NCI-H345 (cell line): Measurements from ENCODE around the gene HPSE2.
"Not testable (repeated sequence)": the region's sequence is repeated elsewhere in the genome, so short reads cannot be mapped to it uniquely, and the experiment has no call there.

ENCODE experiments used
- DNase-seq: peaks from one replicate; lab custom pipeline; 2025; lab: John Stamatoyannopoulos, UW

Gene HPSE2

DNA sequence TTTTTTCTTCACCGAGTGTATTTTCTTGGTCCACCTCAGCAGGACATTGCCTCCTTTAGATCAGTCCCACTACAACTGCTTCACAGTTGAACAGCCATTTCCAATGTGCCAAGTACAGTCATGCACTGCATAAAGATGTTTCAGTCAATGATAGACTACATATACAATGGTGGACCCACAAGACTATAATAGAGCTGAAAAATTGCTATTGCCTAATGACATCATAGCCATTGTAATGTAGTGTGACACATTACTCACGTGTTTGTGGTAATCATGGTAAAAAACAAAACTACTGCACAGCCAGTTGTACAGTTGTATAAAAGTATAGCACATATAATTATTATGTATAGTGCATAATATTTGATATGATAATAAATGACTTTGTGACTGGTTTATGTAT, 675.1 kb downstream of the HPSE2 start:
- no peak for DNase-seq

DNA sequence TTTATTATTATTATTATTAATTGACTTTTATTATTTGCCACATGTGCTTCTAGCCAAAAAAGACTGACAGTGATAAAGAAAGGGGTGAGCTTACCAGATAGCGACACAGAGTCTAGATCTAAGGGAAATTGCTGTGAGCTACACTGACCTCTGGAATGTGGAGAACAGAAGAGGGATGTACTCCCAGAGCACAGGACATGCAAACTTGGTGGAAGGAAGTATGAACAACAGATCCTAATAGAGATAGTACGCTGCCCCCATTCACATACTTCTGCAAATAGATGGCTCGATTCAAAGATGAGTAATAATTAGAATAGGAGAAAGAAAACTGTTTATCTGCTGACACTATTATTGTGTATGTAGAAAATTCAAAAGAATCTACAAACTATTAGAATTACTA, 679.6 kb downstream of the HPSE2 start:
- no peak for DNase-seq

DNA sequence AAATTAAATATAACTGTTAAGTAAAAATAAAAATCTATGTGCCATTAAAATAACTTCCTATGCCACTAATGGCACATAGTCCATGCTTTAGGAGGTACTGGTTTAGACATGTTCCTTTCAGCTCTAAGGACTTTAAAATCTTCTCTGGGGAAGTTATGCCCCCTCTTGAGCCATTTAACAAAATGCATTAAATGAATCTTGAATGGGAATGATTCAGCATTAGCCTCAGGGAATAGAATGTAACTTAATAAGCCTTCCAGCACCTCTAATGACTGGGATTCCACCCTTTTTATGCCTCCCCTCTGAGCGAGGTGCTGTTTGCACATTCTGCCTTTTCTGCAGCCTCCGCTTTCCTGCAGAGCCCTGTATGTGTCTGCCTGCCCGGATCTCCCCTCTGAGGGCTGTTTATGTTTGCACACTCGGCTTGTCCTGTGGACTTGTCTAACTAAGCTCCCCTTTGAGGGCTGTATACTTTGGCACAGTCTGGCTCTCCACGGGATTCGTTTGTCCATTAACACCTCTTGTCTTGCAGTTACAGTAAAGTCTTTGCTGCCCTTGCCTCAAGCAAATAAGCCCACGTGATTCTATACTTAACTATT, 680.5 kb downstream of the HPSE2 start:
- peak; percentile 94 for DNase-seq

- not testable (repeated sequence) for DNase-seq
These were observed 694.1 kb downstream of the HPSE2 start for GRCh38 chr10:98541561-98541960.

- DNase-seq: no peak
These were observed 696.1 kb downstream of the HPSE2 start for GRCh38 chr10:98539578-98539977.

- no peak for DNase-seq
These were observed 697.2 kb downstream of the HPSE2 start for GRCh38 chr10:98538472-98538871.

- no peak for DNase-seq
These were observed 699.1 kb downstream of the HPSE2 start for GRCh38 chr10:98536551-98536950.

DNA sequence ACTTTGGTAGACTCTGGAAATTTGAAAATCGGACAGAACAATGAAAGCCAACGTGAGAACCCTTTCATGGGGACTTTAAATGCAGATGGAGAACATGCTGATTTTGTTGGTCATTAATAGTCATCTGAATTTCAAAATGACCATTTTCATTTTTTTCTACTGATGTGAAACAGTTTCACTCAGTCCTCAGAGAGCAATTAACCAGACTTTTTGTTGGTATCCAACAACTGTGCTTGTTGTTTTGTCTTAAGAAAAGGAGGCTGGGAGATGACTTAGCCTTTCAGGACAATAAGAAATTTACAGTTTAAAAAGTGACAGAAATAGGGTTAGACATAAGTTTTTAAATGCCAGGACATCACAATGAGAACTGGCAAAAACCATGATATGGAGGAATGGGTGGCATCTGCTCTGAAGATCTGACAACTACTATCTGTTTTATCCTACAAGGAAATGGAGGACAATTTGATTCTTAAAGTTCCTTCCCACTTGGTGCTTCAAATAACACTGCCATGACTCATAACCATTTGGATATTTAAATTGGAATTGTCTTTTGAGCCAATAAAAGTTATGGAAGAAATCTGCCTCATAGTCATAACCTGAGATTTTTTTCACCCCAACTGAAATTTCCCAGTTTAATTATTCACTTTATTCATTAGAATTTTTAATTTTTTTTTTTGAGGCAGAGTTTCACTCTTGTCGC, 701.8 kb downstream of the HPSE2 start:
- no peak for DNase-seq

DNA sequence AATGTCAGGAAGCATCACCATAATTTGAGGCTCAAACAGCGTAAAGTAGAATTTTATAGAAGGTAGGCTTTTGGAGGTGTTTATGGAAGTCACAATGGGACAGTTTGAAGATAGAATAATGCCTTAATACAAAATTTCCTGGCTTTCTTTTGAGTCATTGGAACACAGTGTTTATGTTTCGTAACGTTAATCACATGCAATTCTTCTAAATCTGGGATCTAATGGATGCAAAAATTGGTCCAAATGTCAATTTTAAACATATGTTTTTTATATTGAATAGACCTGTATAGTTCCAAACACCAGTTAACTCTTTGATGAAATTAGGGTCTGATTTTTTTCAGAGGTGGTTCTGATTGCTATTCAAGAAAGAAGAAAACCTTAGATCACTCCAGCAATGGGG, 702.4 kb downstream of the HPSE2 start:
- DNase-seq: no peak

DNA sequence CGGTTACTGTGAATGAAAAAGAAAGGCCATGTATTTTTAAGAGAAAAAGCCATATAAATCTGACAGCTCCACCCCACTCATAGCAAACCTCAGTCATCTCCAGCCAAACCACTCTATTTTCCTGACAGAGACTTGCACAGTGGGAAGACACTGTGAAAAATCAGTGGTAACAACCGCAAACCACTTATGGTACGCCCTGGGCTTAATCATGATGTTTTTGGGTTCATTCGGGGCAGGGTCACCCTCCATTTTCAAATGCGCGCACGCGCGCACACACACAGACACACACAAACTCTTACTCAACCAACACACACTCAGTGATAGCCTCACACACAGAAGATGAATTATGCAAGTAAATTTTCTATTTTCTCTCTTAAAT, 706.9 kb downstream of the HPSE2 start:
- no peak for DNase-seq

GRCh38 chr10:98528166-98528804, 707.4 kb downstream of the HPSE2 start:
- peak; percentile 46 for DNase-seq

DNA sequence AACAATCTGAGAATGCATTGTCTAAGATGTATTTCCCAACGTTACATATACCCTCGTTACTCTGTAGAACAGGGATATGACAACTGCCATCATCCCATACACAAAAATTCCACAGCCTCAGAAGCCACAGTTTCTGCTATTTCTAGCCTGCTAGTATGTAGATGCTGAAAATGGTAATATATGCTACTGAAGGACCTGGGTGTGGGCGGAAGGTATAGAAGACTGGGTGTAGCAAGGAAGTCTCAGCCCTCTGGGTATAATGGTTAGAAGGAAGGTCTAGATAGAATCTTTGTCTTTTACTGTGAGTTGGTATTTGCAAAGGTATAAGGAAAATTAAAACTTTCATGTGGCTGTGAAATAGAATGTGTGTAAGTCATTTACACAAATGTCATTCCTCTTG, 709.7 kb downstream of the HPSE2 start:
- no peak for DNase-seq

- no peak for DNase-seq
These were observed 711.5 kb downstream of the HPSE2 start for GRCh38 chr10:98524124-98524523.

DNA sequence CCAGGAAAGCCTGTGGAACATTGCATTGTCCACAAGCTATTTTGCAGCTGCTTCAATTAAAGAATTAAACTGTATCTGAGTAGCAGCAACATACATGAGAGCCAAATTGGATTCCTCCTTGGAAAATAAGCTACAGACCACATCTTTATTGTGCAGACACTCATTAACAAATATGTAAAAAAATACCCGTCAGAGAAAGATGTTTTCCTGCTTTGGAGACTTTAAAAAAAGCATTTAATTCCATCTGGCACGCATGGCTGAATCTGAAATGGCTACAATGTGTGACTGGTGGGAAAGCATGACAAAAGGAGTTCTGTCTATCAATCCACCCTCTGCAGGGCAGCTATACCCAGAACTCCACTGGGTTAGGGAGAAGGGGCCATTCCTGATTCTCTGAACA, 715.8 kb downstream of the HPSE2 start:
- peak; percentile 4 for DNase-seq

DNA sequence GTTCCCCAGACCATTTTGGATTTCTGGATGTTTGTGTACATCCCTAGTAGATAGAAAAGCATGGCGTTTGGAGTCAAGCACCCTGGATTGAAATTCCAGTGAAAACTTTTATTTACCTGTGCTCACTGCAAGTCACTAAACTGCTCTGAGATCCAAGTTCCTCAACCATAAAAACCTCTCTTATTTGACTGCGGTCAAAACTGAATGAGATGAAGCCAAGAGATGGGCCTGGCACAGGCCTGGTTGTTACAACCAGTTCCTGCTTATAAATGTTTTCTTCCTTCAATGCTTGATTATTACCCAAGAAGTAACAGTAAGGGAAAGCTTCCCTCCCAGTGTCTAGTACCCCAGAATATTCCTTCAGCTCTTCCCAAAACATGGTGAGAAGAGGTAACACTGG, 718.0 kb downstream of the HPSE2 start:
- DNase-seq: no peak

GRCh38 chr10:98516352-98516751, 719.3 kb downstream of the HPSE2 start:
- DNase-seq: no peak

GRCh38 chr10:98513704-98514103, 721.9 kb downstream of the HPSE2 start:
- DNase-seq: no peak

GRCh38 chr10:98511876-98512275, 723.8 kb downstream of the HPSE2 start:
- DNase-seq: peak; percentile 32

DNA sequence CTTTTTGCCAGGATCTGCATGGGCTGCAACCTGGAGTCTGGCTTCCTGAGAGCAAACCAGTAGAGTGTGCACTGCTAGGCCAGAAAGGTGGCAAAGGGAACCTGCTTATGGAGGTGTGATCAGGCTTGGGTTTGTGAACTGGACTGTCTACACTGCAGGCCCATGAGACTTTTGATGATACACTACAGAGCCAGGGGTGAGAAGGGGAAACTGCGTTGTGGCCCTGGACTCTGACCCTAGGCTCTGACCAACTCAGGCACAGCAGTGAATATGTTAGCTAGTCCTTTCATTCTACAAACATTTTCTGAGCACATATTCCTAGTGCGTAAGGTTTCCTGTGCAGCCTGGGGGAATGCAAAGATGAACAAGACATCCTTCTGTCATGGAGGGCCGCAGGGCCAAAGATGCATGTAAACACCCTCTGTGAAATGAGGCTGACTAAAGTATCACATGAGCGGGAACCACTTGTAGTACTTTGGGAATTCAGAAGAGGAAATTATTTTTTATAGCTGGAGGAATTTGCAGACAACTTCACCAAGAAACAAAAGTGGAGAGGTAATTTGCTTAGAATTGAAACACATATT, 725.1 kb downstream of the HPSE2 start:
- DNase-seq: no peak

GRCh38 chr10:98509745-98510144, 725.9 kb downstream of the HPSE2 start:
- DNase-seq: no peak

DNA sequence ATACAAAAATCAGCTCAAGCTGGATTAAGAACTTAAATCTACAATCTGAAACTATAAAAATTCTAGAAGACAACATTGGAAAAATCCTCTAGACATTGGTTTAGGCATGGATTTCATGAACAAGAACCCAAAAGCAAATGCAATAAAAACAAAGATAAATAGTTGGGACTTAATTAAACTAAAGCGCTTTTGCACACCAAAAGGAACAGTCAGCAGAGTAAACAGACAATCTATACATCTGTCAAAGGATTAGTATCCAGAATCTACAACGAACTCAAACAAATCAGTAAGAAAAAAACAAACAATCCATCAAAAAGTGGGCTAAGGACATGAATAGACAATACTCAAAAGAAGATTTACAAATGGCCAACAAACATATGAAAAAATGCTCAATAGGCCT, 733.1 kb downstream of the HPSE2 start:
- DNase-seq: not testable (repeated sequence)

- no peak for DNase-seq
These were observed 742.9 kb downstream of the HPSE2 start for GRCh38 chr10:98492763-98493162.
